Skeletal muscle tissue (tissue), 4 donors: ENCODE measurements around the gene PEAR1. TPM values are rescaled to one million over a fixed set of nuclear protein-coding genes. Genes with fewer than 3 reads are reported as not detected.

ENCODE experiments used
- H3K27ac ChIP-seq: one replicate; pipeline ENCODE4 v1.7.0; 2013; ENCODE audit warnings: mild to moderate bottlenecking, low read depth, low read length, inconsistent platforms
- H3K27me3 ChIP-seq, 3 donors: one replicate each; pipeline ENCODE4 v1.7.0; 2013; ENCODE audit warnings: low read length in 3 of 3; ENCODE audit not compliant: control insufficient read depth in 3 of 3, insufficient read depth in 3 of 3
- H3K36me3 ChIP-seq, 3 donors: one replicate each; pipeline ENCODE4 v1.7.0; 2013; ENCODE audit warnings: low read length in 3 of 3; ENCODE audit not compliant: control insufficient read depth in 3 of 3, insufficient read depth in 3 of 3
- H3K4me1 ChIP-seq, 3 donors: one replicate each; pipeline ENCODE4 v1.7.0; 2013; ENCODE audit warnings: low read length in 3 of 3, mild to moderate bottlenecking in 3 of 3; ENCODE audit not compliant: control insufficient read depth in 3 of 3, insufficient read depth in 3 of 3
- H3K4me3 ChIP-seq, 3 donors: one replicate each; pipeline ENCODE4 v1.7.0; 2013; ENCODE audit warnings: low read length in 3 of 3
- H3K9ac ChIP-seq, 3 donors: one replicate each; pipeline ENCODE4 v1.7.0; 2013; ENCODE audit warnings: low read length in 3 of 3, mild to moderate bottlenecking in 3 of 3, moderate library complexity in 2 of 3, low read depth in 1 of 3
- H3K9me3 ChIP-seq, 3 donors: one replicate each; pipeline ENCODE4 v1.7.0; 2013; ENCODE audit warnings: low read length in 3 of 3; ENCODE audit not compliant: control insufficient read depth in 3 of 3
- total RNA-seq: library from RNA; depleted of rRNA; stranded (reverse); fragments of >200 nt; gene quantifications from one replicate; pipeline ENCODE4 v1.2.3, GENCODE V29; 2014
- donor health status: Osteomylitis.

The PEAR1 gene
- total RNA-seq, 1 donor from 2014 or later, result 4.7 TPM

- Histone ChIP-seq H3K9ac (no peak overlapping the region), H3K4me3 (no peak overlapping the region), H3K27ac (no peak overlapping the region), H3K4me1 (peaks cover 2 to 8% (median 5%) of the 10 kb centered on the region in 3 donors), H3K36me3 (no peaks in the 10 kb centered on the region), H3K27me3 (peaks cover 10 to 23% (median 11%) of the 10 kb centered on the region in 3 donors), H3K9me3 (no peaks in the 10 kb centered on the region)
Observed at GRCh38 chr1:156887734-156888133, 5.8 kb upstream of the PEAR1 start.

- peaks cover 2 to 10% (median 9%) of the 10 kb centered on the region in 3 donors for H3K4me1 ChIP-seq
- no peaks in the 10 kb centered on the region for H3K36me3 ChIP-seq
- H3K9ac ChIP-seq, result no peak overlapping the region
- H3K27me3 ChIP-seq, result peaks cover 18 to 25% (median 22%) of the 10 kb centered on the region in 3 donors
- H3K4me3 ChIP-seq, result no peak overlapping the region
- H3K9me3 ChIP-seq, result no peaks in the 10 kb centered on the region
- no peak overlapping the region for H3K27ac ChIP-seq
Observed at GRCh38 chr1:156889802-156890580, 3.5 kb upstream of the PEAR1 start.

DNA sequence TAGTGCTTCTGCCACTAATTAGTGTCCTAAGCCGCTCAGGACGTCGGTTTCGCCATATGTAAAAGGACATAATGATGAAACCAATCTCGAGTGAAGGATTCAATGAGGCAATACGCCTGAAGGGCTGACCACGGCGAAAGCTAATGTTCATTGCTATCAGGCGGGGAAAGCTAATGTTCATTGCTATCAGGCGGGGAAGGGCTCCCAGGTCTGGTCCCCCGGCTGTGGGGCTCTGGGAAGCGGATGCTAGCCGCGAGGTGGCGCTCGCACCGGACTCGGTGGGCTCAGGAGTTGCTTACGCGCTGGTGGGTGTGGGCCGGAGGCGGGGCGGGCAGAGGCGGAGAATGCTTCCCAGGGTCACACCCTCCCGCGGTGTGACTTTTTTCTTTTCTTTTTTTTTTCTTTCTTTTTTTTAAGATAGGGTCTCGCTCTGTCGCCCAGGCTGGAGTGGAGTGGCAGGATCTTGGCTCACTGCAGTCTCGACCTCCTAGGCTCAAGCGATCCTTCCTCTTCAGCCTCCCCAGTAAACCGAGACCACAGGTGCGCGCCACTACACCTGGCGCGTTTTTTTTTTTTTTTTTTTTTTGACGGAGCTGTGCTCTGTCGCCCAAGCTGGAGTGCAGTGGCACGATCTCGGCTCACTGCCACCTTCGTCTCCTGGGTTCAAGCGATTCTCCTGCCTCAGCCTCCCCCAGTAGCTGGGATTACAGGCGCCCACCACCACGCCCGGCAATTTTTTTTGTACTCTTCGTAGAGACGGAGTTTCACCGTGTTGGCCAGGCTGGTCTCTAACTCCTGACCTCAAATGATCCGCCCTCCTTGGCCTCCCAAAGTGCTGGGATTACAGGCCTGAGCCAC, 1.1 kb upstream of the PEAR1 start:
- no peaks in the 10 kb centered on the region for H3K9me3 ChIP-seq
- H3K9ac ChIP-seq, result no peak overlapping the region
- H3K4me3 ChIP-seq, result peak overlapping the region in 2 of 3 donors; percentile 6 to 52
- peak overlapping the region; percentile 72 for H3K27ac ChIP-seq
- peaks cover 17 to 27% (median 21%) of the 10 kb centered on the region in 3 donors for H3K4me1 ChIP-seq
- peaks cover 11 to 25% (median 22%) of the 10 kb centered on the region in 3 donors for H3K27me3 ChIP-seq
- H3K36me3 ChIP-seq, result no peaks in the 10 kb centered on the region

DNA sequence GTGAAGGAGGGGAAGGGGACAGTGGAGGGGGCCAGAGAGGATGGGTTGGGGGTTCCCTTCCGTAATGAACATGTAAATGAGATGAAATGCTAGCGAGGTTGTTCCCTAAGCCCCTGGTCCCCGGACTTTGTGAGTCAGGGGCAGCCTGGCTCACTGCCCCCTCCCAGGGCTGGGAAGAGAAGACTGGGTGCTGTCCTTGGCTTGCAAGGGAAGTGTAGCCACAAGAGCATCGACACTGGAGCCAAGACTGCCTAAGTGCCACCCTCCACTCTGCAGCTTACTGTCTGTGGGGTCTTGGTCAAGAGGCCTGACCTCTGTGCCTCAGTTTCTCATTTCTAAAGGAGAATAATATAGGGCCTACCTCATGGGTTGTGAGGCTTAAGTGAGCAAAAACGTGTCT, 483 bp downstream of the PEAR1 start:
- Histone ChIP-seq H3K9me3 (no peaks in the 10 kb centered on the region), H3K9ac (peak overlapping the region; percentile 61 to 82 (median 64)), H3K27ac (peak overlapping the region; percentile 81), H3K27me3 (peaks cover 13 to 22% (median 19%) of the 10 kb centered on the region in 3 donors), H3K4me3 (peak overlapping the region; percentile 58 to 78 (median 68)), H3K36me3 (no peaks in the 10 kb centered on the region), H3K4me1 (peaks cover 19 to 40% (median 36%) of the 10 kb centered on the region in 3 donors)

GRCh38 chr1:156894711-156895454, 1.4 kb downstream of the PEAR1 start:
- H3K4me3 ChIP-seq, result peak overlapping the region; percentile 58 to 78 (median 68)
- H3K27me3 ChIP-seq, result peaks cover 15 to 22% (median 19%) of the 10 kb centered on the region in 3 donors
- peak overlapping the region; percentile 81 for H3K27ac ChIP-seq
- peaks cover 22 to 46% (median 42%) of the 10 kb centered on the region in 3 donors for H3K4me1 ChIP-seq
- H3K9me3 ChIP-seq, result no peaks in the 10 kb centered on the region
- H3K36me3 ChIP-seq, result no peaks in the 10 kb centered on the region
- peak overlapping the region; percentile 57 to 82 (median 64) for H3K9ac ChIP-seq

DNA sequence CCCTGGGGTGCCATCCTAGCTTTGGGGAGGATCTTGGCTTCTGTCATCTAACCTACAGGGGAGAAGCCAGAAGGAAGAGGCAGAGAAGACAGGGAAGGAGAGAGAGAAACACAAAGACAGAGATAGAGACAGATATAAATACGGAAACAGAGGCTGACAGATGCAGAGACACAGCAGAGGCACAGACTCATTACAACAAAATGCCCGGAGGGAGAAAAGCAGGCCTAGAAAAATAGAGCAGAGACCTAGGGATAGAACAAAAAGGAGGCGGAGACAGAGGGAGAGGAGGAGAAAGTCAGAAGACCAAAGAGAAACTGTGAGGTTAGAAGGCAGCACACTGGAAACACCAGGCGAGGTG, 1.9 kb downstream of the PEAR1 start:
- Histone ChIP-seq H3K9ac (peak overlapping the region in 2 of 3 donors; percentile 45 to 82), H3K27me3 (peaks cover 15 to 22% (median 19%) of the 10 kb centered on the region in 3 donors), H3K9me3 (no peaks in the 10 kb centered on the region), H3K36me3 (no peaks in the 10 kb centered on the region), H3K27ac (peak overlapping the region; percentile 81), H3K4me1 (peaks cover 20 to 49% (median 45%) of the 10 kb centered on the region in 3 donors), H3K4me3 (peak overlapping the region in 2 of 3 donors; percentile 38 to 68)

- H3K9me3 ChIP-seq, result no peaks in the 10 kb centered on the region
- H3K4me1 ChIP-seq, result peaks cover 20 to 54% (median 49%) of the 10 kb centered on the region in 3 donors
- H3K27me3 ChIP-seq, result peaks cover 15 to 22% (median 19%) of the 10 kb centered on the region in 3 donors
- peak overlapping the region in 2 of 3 donors; percentile 16 to 45 for H3K9ac ChIP-seq
- H3K36me3 ChIP-seq, result no peaks in the 10 kb centered on the region
- H3K27ac ChIP-seq, result peak overlapping the region; percentile 81
- no peak overlapping the region for H3K4me3 ChIP-seq
Observed at GRCh38 chr1:156895927-156896326, 2.4 kb downstream of the PEAR1 start.

- H3K9me3 ChIP-seq, result no peaks in the 10 kb centered on the region
- no peak overlapping the region for H3K9ac ChIP-seq
- H3K4me3 ChIP-seq, result no peak overlapping the region
- peaks cover 15 to 22% (median 19%) of the 10 kb centered on the region in 3 donors for H3K27me3 ChIP-seq
- peaks cover 25 to 60% (median 56%) of the 10 kb centered on the region in 3 donors for H3K4me1 ChIP-seq
- H3K27ac ChIP-seq, result no peak overlapping the region
- H3K36me3 ChIP-seq, result no peaks in the 10 kb centered on the region
Observed at GRCh38 chr1:156896490-156897033, 3.0 kb downstream of the PEAR1 start.
